Memory B cell (primary cell): ENCODE measurements around the gene WDR20.

Experiments
- ATAC-seq: fragments of 150-1000 bp; cut with Tn5 transposase; 2 replicates; pipeline ENCODE4 v1.10.0; 2021; ENCODE audit warnings: low read depth, mild to moderate bottlenecking, moderate library complexity
- DNase-seq, 2 donors: peaks; one replicate each; pipeline ENCODE4 v3.0.0; 2022; ENCODE audit warnings: low spot score in 2 of 2
- H3K27ac Mint-ChIP-seq: one replicate; pipeline ENCODE4 v1.8.0; 2022; ENCODE audit warnings: mild to moderate bottlenecking, moderate library complexity, mixed read lengths
- H3K27me3 Mint-ChIP-seq: one replicate; pipeline ENCODE4 v1.8.0; 2022; ENCODE audit warnings: mixed read lengths
- H3K36me3 Mint-ChIP-seq: one replicate; pipeline ENCODE4 v1.8.0; 2022; ENCODE audit warnings: mild to moderate bottlenecking, mixed read lengths
- H3K4me1 Mint-ChIP-seq: one replicate; pipeline ENCODE4 v1.8.0; 2022; ENCODE audit warnings: mixed read lengths
- H3K4me3 Mint-ChIP-seq: one replicate; pipeline ENCODE4 v1.8.0; 2022; ENCODE audit warnings: mild to moderate bottlenecking, moderate library complexity, mixed read lengths
- H3K9me3 Mint-ChIP-seq: one replicate; pipeline ENCODE4 v1.8.0; 2022; ENCODE audit warnings: mixed read lengths

Gene WDR20

GRCh38 chr14:102187044-102187443, 47.3 kb downstream of the WDR20 start:
- no peaks in the 10 kb centered on the region for H3K27me3 Mint-ChIP-seq
- peaks cover 2% of the 10 kb centered on the region for H3K36me3 Mint-ChIP-seq
- ATAC-seq, result no peak
- DNase-seq, result no peak
- peaks cover 43% of the 10 kb centered on the region for H3K4me1 Mint-ChIP-seq
- no peak overlapping the region for H3K27ac Mint-ChIP-seq
- H3K4me3 Mint-ChIP-seq, result no peak overlapping the region
- H3K9me3 Mint-ChIP-seq, result no peaks in the 10 kb centered on the region

GRCh38 chr14:102187568-102188001, 47.9 kb downstream of the WDR20 start:
- H3K27me3 Mint-ChIP-seq, result no peaks in the 10 kb centered on the region
- H3K4me3 Mint-ChIP-seq, result no peak overlapping the region
- DNase-seq, result no peak
- H3K9me3 Mint-ChIP-seq, result no peaks in the 10 kb centered on the region
- H3K4me1 Mint-ChIP-seq, result peaks cover 43% of the 10 kb centered on the region
- H3K27ac Mint-ChIP-seq, result no peak overlapping the region
- H3K36me3 Mint-ChIP-seq, result peaks cover 2% of the 10 kb centered on the region
- no peak for ATAC-seq

- Mint-ChIP-seq H3K9me3 (no peaks in the 10 kb centered on the region), H3K27me3 (no peaks in the 10 kb centered on the region), H3K27ac (no peak overlapping the region), H3K36me3 (peaks cover 2% of the 10 kb centered on the region), H3K4me1 (peaks cover 40% of the 10 kb centered on the region), H3K4me3 (no peak overlapping the region)
- ATAC-seq (no peak), DNase-seq (no peak)
These were observed 48.5 kb downstream of the WDR20 start for GRCh38 chr14:102188187-102188586.

DNA sequence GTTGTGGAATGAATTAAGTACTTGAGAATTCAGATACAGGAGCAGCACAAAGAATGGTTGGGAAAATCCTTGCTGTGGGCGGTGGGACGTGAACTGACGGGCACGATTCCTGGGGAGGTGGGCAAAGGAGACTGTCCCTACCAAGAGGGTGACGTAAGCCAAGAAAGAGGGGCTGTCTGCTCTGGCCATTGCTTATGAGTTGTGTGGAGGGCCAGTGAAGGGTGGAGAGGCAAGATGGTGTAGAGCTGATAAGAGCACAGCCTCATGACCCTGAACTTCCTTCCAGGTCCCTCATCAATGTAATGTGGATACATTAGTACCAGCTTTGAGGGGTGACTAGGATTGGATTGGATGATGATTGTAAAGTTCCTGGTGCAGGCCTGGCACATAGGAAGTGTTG, 50.2 kb downstream of the WDR20 start:
- DNase-seq, result no peak
- Mint-ChIP-seq H3K27me3 (no peaks in the 10 kb centered on the region), H3K9me3 (no peaks in the 10 kb centered on the region), H3K4me3 (no peak overlapping the region), H3K4me1 (peaks cover 36% of the 10 kb centered on the region), H3K36me3 (peaks cover 3% of the 10 kb centered on the region), H3K27ac (peak overlapping the region; percentile 36)
- ATAC-seq, result no peak

DNA sequence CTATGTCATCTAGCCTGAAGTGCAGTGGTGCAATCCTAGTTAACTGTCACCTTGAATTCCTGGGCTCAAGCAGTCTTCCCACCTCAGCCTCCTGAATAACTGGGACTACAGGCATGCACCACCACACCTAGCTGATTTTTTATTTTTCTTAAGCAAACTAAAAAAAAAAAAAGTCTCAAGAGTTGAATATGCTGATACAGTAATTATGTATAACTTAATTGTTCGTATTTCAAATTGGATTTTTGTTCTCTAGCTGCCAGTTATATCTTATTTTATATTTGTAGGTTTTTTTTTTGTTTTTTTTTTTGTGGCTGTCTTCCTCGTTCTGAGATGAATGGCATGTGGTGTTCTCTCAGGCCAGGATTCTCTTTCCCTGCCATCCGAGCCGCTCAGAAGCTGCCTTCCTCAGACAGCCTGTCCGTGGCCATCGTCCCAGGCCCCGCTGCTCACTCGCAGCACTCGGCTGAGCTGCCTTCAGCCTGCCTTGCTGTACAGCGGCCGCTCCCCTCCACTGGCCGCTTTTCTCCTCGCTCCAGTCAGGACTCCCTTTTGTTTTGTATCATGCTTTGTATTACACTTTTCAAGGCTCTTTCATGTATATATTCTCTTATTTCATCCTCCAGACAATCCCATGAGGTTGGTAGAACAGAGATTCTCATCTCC, 53.3 kb downstream of the WDR20 start:
- no peak overlapping the region for H3K27ac Mint-ChIP-seq
- peaks cover 32% of the 10 kb centered on the region for H3K4me1 Mint-ChIP-seq
- H3K27me3 Mint-ChIP-seq, result no peaks in the 10 kb centered on the region
- no peak overlapping the region for H3K4me3 Mint-ChIP-seq
- DNase-seq, result no peak
- H3K9me3 Mint-ChIP-seq, result no peaks in the 10 kb centered on the region
- ATAC-seq, result no peak
- peaks cover 23% of the 10 kb centered on the region for H3K36me3 Mint-ChIP-seq

GRCh38 chr14:102194856-102195255, 55.2 kb downstream of the WDR20 start:
- Mint-ChIP-seq H3K9me3 (no peaks in the 10 kb centered on the region), H3K4me1 (peaks cover 34% of the 10 kb centered on the region), H3K4me3 (no peak overlapping the region), H3K27me3 (no peaks in the 10 kb centered on the region), H3K27ac (peak overlapping the region; percentile 50), H3K36me3 (peaks cover 28% of the 10 kb centered on the region)
- ATAC-seq (peak; percentile 63), DNase-seq (no peak)

DNA sequence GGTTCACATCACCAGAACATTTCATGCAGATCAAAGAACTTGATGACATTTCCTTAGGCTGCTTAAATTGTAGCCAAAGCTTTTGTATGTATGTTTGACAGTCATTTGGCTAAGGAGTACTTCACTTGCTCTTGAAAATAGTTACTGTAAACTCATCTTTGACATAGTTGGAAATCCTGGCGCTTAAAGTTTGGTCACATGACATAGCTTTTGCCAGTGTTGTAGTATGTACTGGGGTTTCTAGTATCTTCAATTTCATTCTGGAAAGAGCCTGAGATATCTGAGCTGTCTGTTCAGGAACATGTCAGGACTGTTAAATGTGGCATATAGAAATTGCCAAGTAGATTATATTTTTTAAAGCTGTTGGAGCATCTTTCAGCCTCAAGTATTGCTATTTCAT, 55.7 kb downstream of the WDR20 start:
- peaks cover 29% of the 10 kb centered on the region for H3K4me1 Mint-ChIP-seq
- H3K27ac Mint-ChIP-seq, result no peak overlapping the region
- no peak for ATAC-seq

GRCh38 chr14:102196039-102196901, 56.6 kb downstream of the WDR20 start:
- Mint-ChIP-seq H3K36me3 (peaks cover 28% of the 10 kb centered on the region), H3K27ac (no peak overlapping the region), H3K4me3 (no peak overlapping the region), H3K27me3 (no peaks in the 10 kb centered on the region), H3K4me1 (peaks cover 27% of the 10 kb centered on the region), H3K9me3 (no peaks in the 10 kb centered on the region)
- no peak for DNase-seq
- ATAC-seq, result no peak

More for the DNA sequence above, 55.7 kb downstream of the WDR20 start:
- Mint-ChIP-seq H3K36me3 (peaks cover 28% of the 10 kb centered on the region), H3K4me3 (no peak overlapping the region), H3K27me3 (no peaks in the 10 kb centered on the region), H3K9me3 (no peaks in the 10 kb centered on the region)
- no peak for DNase-seq

- no peak overlapping the region for H3K4me3 Mint-ChIP-seq
- no peaks in the 10 kb centered on the region for H3K9me3 Mint-ChIP-seq
- H3K36me3 Mint-ChIP-seq, result peaks cover 33% of the 10 kb centered on the region
- H3K27ac Mint-ChIP-seq, result no peak overlapping the region
- no peaks in the 10 kb centered on the region for H3K27me3 Mint-ChIP-seq
- DNase-seq (no peak), ATAC-seq (no peak)
- H3K4me1 Mint-ChIP-seq, result peaks cover 29% of the 10 kb centered on the region
These were observed 57.2 kb downstream of the WDR20 start for GRCh38 chr14:102196902-102197230.

- ATAC-seq (no peak), DNase-seq (no peak)
- Mint-ChIP-seq H3K9me3 (no peaks in the 10 kb centered on the region), H3K4me1 (peaks cover 32% of the 10 kb centered on the region), H3K27ac (peak overlapping the region; percentile 53), H3K4me3 (no peak overlapping the region), H3K27me3 (no peaks in the 10 kb centered on the region), H3K36me3 (peaks cover 35% of the 10 kb centered on the region)
These were observed 57.7 kb downstream of the WDR20 start for GRCh38 chr14:102197317-102197853.

- ATAC-seq, result no peak
- H3K9me3 Mint-ChIP-seq, result no peaks in the 10 kb centered on the region
These were observed 61.1 kb downstream of the WDR20 start for GRCh38 chr14:102200690-102201352.

GRCh38 chr14:102201353-102201738, 61.6 kb downstream of the WDR20 start:
- DNase-seq, result no peak
- Mint-ChIP-seq H3K9me3 (no peaks in the 10 kb centered on the region), H3K27ac (peak overlapping the region; percentile 19), H3K4me3 (no peak overlapping the region), H3K36me3 (peaks cover 40% of the 10 kb centered on the region), H3K27me3 (no peaks in the 10 kb centered on the region), H3K4me1 (peaks cover 21% of the 10 kb centered on the region)
- ATAC-seq, result no peak

More at GRCh38 chr14:102200690-102201352, 61.1 kb downstream of the WDR20 start:
- Mint-ChIP-seq H3K4me3 (no peak overlapping the region), H3K27me3 (no peaks in the 10 kb centered on the region), H3K36me3 (peaks cover 40% of the 10 kb centered on the region), H3K4me1 (peaks cover 21% of the 10 kb centered on the region), H3K27ac (peak overlapping the region; percentile 19)
- DNase-seq, result no peak

DNA sequence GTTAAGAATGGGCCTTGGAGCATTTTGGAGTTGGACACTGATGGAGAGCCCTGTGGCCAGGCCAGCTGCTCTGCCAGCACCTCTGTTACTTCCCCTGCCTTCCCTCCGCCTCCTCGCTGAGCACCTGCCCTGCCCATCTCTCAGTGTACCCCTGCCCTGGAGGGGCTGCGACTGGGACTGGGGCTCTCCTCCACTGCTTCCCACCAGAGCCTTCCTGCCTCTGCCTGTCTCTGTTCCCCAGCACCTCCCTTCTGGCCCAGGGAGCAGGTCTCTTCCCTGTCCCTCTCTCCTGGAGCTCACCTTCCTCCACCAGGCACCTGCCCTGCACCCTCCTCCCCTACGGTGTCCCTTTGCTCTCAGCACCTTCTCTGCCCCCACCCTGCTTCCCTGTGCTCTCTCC, 62.1 kb downstream of the WDR20 start:
- ATAC-seq, result no peak

DNA sequence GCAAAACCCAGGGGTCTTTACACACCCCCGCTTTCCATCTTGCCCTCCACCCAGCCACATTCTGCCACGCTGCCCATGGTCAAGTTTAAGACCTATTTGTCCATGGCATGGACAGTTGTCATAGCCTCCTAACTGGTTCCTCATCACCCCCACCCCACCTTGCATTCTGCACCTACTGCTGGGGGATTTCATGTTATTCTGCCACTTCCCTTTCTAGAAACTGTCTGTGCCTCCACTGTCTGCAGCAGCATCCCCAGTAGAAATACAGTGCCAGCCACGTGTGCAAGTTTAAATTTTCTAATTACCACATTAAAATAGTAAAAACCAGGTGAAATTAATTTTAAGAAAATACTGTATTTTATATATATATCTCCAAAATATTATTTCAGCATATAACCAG, 63.2 kb downstream of the WDR20 start:
- Mint-ChIP-seq H3K27ac (no peak overlapping the region), H3K4me1 (peaks cover 19% of the 10 kb centered on the region), H3K27me3 (no peaks in the 10 kb centered on the region), H3K36me3 (peaks cover 39% of the 10 kb centered on the region), H3K4me3 (no peak overlapping the region), H3K9me3 (no peaks in the 10 kb centered on the region)
- no peak for ATAC-seq
- DNase-seq, result no peak

More for the DNA sequence above, 62.1 kb downstream of the WDR20 start:
- Mint-ChIP-seq H3K27ac (no peak overlapping the region), H3K4me3 (no peak overlapping the region), H3K4me1 (peaks cover 21% of the 10 kb centered on the region), H3K9me3 (no peaks in the 10 kb centered on the region), H3K36me3 (peaks cover 42% of the 10 kb centered on the region), H3K27me3 (no peaks in the 10 kb centered on the region)
- no peak for DNase-seq
